ENCODE results near the gene TSPAN4.

Gene TSPAN4

DNA sequence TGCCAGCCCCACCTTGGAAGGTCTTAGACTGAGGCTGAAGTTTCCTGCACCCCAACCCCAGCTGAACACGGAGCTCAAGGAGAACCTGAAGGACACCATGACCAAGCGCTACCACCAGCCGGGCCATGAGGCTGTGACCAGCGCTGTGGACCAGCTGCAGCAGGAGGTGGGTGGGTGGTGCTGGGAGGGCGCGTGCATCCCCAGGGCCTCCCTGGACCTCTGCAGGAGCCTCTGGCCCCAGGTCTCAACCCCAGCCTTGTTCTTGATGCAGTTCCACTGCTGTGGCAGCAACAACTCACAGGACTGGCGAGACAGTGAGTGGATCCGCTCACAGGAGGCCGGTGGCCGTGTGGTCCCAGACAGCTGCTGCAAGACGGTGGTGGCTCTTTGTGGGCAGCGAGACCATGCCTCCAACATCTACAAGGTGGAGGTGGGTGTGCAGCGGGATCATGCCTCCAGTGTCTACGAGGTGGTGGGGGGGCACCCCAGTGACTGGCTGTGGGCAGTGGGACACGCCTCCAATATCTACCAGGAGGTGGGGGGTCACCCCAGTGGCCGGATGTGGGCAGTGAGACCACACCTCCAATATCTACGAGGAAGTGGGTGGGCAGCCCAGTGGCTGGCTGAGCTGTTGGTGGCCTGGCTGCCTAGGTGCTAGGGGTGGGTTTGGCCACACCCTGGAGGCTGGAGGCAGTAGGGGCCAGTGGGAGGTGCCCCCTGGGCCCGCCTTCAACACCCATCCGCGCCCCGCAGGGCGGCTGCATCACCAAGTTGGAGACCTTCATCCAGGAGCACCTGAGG, 5.3 kb upstream of the TSPAN4 start:
- DNase-seq, result no peak

DNA sequence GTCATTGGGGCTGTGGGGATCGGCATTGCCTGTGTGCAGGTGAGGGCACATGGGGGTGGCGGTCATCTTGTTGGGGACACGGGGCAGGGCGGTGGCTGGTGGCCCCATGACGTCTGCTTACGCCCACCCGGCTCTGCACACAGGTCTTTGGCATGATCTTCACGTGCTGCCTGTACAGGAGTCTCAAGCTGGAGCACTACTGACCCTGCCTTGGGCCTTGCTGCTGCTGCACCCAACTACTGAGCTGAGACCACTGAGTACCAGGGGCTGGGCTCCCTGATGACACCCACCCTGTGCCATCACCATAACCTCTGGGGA, 4.7 kb upstream of the TSPAN4 start:
- DNase-seq, result no peak

DNA sequence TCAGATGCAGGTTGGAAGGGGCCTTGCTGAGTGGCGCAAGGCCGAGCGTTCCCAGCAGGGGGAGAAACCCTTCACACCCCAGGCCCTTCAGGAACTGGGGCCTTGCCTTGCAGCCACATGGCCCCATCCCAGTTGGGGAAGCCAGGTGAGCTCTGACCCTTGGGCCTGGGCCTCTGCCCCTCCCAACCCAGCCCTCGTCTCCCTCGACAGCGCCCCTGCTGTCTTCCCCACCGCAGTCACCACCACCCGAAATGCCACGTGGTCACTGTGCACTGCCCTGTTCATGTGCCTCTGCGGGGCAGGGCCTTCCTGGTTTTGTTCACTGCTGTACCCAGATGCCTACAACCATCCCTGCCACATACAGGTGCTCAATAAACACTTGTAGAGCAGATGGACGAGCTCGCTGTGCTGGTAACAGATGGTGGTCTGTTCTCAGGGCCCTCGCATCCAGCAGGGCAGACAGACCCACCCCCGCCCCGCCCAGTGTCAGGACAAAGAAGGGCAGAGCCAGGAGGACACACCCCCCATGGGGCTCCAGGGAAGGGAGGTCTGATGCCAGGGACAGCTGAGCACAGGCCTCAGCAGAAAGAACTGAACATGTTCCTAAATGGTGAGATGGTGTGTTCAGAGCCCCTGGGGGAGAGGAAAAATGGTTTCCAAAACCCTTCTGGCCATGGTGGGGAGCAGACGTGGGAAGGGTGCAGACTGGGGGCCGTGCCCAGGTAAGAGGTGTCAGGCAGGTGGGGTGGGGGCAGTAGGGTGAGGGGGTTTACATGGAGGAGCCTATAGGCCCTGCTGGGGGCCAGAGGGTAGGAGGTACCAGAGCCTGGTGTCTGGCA, 4.0 kb upstream of the TSPAN4 start:
- no peak for DNase-seq

DNA sequence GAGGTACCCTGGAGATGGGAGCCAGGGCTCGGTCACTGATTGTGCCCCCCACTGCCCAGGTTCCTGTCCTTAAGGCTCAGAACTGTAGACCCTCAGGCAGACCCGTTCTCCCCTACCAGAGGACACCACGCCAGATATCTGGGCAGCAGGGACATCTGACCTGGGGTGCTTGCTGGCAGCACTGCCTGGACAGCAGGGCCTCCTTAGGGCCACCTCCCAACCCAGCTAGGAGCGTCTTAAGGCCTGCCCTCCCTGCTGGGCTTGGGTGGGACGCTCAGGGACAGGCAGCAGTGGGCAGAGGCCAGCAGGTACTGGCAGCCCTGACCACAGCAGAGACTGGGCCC, 3.4 kb upstream of the TSPAN4 start:
- DNase-seq, result no peak

DNA sequence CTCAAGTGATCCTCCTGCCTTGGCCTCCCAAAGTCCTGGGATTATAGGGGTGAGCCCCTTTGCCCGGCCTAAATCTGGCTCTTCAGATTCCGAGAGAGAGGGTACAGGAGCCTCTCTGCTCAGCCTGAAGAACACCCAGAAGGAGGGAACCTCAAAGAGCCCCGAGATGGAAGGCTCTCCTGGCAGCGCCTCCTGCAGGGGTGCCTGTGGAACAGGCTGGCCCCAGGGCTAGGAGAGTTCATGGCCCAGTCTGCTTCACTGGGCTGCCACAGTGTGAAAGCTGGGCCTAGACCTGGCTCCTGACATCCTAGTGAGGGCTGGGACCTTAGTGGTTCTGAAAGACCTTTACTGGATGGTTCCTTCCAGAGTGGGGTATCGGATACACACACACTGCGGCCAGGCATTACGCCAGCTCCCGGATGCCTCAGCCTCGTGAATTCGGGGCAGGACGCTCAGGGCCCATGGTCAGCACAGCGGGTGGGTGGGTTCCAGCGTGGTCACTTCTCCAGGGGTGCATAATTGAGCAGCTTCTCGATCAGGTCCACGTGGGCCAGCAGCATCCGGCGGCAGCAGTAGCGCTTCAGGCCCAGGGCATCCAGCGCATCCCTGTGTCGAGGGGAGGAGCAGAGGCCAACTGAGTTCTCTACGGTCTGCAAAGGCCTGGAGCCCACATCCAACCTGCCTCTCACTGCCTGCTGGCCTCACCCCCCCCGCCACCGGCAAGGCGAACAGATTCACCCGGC, 2.6 kb upstream of the TSPAN4 start:
- DNase-seq, result no peak

DNA sequence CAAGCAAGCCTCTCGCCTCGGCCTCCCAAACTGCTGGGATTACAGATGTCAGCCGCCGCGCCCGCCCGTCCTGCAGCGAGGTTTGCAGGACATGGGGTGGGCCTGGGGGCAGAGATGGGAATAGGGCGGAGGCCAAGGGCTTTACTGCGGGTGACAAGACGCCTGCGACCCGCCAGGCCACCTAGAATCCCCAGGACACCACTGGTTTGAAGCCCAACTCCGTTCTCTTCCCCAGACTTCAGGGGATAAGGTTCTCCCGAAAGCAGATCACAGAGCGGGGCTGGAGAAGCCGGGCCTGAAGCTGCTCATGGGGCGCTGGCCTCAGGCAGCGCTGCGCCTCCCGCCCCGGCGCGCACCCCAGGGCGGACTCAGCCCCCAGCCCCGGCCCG, 677 bp upstream of the TSPAN4 start:
- no peak for DNase-seq

DNA sequence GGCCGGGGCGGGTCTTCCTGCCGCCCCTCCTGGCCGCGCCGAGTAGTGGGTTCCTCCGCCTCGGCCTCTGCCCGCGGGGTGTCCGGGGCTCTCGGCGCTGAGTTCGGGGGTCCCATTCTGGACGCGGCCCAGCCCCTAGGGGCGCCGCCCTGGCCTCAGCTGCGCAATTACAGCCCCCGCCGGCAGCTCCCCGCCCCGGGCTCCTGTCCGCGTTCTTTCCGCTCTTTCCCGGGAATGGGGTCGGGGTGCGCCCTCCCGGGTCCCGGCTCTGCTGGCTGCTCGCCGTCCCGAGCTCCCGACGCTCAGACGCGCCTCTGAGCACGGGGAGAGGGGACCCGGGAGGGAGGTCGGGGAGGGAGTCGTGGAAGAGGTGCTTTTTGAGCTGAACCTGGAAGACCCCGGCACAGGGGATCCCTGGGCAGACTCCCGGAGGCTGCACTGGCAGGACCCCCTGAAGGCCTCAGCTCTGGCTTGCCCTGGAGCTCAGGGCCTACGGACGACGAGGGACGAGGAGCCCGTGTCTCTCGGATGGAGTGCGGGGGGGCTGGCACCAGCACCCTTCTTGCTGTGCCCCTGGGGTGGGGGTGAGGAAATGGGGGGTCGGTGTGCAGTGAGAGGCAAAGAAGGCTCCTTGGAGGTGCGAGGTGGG, 558 bp downstream of the TSPAN4 start:
- DNase-seq, result no peak

DNA sequence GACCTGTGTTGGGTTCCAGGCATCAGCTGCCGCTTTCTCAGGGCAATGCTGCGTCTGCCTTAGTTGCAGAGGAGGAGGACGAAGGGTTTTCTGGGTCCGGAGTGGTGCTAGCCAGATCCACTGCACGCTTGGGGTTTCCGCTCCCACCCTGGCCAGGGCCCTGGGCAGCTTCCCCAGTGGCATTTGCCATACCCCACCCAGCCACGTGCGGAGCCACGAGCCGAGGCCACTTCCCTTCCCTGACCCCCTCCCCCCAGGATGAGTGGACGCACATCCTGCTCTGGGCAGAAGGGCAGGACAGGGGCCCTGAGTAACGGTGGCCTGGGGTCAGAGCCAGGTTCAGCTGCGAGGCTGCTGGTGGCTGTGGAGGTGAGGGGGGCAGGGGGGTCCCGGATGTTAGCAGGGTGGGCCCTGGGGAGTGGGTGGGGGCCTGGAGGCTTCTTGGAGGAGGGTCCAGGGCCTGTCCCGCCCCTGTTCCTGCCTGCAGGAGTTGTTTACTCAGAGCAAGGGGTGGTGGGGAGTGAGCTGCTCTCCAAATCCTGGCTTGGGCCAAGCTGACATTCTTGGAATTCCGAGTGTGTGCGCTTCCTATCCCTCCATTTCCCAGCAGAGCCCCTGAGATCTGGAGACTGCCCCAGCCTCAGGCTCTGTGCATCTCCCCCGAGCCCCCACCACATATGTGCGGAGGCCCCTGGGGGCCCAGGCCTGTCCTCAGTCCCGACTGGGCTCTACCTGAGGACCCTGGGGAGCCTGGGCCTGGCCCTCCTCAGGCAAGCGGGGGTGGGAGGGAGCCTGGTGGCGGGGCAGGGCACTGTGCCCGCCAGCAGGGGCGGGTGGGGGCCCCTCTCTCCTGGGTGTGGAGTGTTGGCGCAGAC, 1.4 kb downstream of the TSPAN4 start:
- DNase-seq, result no peak

DNA sequence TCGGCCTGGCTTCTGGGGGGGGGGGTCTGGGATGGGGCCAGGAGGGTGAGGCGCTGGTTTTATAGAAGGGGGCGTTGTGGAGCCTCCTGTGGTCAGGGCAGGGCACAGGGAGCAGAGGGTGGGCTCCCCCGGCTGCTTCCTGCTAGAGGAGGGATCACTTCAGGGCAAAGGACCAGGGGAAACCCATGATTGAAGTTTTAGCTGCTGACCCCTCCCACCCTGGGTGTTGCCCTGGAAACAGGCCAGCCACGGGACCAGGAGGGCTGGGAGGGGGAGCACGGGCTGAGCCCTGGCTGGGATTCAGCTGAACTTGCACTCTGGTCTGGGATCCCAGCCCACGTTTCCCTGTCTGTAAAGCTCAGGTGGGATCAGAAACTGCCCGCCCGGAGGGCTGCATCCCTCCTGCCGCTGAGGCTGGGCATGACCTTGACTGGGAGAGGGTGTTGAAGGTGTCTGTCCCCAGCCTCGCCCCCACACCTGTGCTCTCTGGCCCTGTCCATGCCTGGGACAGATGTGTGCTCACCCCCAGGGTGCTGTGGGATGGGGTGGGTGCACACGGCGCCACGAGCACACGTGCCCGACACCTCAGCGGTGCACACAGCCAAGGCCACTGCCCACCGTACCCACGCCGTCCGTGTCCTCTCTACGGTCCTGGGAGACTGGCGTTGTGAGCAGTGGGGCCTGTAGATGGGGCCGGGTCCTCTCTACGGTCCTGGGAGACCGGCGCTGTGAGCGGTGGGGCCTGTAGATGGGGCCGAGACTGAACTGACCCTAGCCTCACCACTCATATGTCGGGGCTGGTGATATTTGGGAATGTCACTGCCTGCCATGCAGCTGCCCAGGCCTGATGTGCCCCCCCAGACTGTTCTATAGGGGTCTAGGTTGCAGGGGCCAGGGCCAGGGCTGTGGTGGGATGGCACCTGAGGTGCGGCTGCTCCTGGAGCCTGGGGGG, 2.3 kb downstream of the TSPAN4 start:
- no peak for DNase-seq

DNA sequence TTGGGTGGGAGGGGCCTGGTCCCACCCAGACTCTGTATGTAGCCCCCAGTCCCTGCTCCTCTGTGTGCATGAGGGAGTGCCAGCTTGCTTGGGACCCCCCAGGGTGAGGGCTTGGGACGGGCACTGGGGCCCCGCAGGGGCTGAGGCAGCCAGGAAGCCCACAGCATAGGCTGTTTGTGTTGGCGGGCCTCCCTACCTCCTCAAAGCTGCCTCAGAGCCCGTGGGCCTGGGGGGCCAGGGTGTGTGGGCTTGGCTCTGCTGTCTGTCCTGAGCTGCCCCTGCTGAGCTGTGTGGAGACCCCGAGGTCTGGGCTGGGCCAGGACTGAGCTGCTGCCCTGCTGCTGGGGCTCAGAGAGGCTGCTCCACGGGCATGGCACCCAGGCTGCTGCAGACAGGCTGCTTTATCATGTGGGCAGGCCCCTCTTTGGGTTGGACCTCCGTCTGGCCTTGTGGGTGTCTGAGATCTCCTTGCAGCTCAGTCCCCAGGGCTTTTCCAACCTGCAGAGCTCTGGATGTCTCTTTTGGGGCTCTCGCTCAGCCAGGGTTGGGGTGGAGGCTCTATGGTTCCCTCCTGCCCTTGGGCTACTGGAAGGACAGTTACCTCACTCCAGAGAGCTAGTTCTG, 3.3 kb downstream of the TSPAN4 start:
- DNase-seq, result no peak

DNA sequence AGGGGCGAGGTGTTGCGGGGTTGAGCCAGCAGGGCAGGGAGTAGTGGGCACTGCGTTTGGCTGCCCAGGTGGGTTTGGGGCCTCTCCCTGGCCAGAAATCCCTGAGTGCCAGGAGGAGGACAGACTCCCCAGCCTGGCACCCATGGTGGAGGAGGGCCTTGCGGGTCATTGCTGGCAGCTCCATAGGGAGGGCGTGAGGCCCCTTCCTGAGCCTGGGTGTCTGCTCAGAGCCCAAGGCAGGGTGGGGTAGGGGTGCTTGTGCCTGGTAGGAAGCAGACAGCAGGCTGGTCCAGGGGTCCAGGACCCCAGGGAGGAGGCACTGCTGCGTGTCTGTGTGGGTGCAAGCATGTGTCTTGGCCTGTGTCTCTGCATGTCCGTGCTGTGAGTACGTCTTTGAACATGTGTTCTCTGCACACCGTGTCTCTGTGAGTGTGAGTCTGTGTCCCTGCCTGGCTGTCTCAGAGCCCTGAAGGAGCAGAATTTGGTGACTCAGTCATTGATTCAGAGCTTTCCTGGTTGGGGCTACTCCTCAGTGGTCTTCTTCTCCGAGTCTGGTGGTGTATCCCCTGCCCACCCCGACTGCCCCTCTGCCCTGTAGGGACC, 3.9 kb downstream of the TSPAN4 start:
- DNase-seq, result no peak

DNA sequence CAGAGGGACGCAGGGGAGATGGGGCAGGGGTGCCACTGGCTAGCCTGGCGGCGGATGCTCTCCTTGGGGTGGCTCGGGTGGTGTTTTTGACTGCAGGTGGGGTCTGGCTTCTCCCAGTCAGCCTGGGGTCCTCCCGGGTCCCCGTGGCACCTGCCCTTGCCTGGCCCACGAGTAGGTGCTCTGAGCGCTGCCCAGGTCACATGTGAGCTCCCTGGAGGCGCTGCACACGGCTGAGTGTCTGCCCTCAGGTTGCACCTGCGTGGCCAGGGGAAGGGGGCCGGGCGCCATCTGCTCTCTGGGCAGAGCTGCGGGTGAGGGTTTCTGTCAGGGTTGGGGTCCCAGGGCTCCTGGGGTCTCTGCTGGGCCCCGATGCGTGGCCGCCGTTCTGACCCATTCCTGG, 5.2 kb downstream of the TSPAN4 start:
- no peak for DNase-seq

DNA sequence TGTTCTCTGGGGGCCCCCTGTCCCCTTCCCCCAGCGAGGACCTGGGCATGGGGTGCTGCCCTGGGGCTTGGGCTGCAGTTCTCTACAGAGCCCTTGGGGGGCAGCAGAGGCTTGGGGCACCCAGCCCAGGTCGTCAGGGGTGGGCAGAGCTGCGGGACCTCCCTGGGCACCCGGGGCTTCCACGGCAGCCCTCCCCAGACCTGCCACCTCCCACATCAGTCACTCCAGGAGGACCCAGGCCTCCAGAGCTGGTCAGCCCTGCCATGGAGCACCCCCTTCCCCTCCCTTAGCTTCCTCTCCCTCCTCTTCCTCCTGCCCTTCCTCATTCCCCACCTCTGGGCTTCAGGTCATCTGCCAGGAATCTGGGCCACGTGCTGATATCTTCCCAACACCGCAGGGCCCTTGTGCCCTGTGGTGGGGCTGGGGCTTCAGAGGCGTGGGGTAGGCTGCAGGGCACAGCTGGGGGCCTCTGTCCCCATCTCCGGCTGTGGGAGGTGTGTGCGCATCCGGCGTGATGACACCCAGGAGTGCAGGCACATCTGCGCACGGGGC, 5.8 kb downstream of the TSPAN4 start:
- DNase-seq, result no peak

DNA sequence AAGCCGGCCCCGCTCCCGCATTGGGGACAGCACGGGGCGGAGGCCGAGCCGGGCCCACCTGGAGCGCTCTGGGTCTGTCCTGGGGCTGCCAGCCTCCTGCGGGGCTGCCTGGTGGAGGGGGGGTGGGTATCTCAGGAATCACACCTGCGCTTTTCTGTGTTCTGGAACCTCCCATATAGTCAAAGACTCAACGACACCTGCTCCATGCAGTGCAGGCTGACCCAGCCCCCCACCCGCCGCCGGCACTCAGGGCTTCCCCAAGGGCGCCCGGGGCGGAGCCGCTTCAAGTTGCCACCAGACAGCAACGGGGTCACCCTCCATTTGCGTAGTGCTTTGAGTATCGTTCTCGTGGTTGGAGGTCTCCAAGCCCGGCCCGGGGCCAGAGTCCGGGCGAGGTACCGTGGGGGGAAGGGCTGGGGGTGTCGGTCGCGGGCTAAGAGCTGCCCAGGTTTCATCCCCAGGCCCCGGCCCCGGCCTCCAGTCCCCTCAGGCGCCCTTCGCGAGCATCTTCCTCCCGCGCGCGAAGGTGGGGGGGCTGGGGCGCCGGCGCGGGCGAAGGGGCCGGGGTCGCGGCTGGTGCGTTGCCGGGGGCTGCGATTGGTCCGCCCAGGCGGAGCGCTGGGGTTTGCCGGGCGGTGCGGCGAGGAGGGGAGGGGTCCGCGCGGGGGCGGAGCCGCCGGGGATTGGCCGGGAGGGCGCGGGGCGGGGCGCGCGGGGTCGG, 6.6 kb downstream of the TSPAN4 start:
- peak; percentile 28 for DNase-seq

DNA sequence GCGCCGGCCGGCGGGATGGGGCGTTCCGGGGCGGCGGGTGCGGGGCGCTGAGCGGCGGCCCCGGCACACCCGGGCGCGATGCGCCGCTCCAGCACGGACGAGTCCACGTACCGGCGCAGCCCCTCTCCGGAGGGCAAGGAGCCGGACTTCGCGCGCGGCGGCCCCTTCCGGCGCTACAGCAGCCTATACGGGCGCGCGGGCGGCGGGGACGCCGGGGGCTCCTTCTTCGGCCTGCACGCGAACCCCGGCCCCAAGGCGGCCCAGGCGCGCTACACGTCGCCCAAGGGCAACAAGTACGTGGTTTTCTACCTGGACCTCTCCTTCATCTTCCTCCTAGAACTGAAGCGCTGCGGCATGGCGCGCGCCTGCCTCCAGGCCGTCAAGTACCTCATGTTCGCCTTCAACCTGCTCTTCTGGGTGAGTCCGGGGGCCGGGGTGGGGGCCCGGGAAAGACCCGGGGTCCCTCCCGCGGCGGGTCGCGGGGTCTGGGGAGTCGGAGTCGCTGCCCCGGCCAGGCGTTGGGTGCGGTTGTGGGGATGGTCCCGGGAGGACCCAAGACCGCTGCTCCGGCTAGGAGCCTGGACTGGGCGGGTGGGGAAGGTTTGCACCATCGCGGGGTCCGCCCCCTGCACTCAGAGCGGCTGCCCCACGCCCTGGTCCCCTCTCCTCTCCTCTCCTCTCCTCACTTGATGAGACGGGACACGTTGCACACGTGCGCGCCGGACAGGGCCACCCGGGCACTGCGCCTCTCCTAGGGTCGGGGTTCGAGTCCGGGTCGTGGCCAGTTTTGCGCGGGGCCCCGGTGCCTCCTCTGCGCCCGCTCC, 7.5 kb downstream of the TSPAN4 start:
- no peak for DNase-seq

DNA sequence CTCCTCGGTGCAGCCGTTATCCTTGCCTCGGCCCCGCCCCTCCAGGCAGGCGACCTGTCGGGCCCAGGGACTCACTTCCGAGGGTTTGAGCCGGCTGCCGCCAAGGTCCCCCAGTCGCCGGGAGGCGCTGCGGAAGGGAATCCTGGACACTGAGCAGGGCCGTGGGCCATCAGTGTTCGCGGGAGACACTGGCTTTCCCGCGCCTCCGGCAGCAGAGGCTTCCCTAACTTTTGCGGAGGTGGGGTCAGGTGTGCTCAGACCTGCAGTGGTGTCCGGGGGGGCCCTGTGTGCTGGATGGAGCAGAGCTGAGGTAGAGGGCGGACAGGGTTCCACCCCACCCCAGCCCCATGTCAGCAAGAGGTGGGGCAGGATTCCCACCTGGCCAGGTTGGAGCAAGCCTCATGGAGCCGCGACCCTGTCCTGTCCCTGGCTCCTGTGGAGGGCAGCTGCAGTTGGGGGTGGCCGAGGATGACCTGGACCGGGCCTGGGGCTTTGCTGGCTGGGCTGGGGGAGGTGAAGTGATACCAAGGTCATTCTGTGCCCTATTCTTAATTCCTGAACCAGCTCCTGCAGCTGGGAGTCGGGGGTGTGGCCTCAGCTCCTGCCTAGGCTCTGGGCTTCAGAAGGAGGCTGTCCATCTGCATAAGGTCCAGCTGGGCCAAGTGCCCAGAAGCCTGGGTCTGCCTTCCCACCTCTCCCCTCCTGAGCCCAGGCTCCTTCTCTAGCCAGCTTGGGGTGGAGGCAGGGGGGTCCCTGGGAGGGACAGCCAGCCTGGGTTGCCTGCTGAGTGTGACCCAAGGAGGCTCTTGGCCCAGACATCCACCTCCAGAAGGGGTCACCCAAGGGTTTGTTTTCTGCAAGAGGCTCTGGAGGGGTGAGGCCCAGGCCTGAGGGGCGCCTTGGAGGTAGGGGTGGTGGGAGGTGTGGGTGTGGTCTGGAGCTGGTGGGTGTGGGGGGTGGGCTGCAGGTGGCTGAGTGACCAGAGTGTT, 8.4 kb downstream of the TSPAN4 start:
- peak; percentile 10 for DNase-seq

DNA sequence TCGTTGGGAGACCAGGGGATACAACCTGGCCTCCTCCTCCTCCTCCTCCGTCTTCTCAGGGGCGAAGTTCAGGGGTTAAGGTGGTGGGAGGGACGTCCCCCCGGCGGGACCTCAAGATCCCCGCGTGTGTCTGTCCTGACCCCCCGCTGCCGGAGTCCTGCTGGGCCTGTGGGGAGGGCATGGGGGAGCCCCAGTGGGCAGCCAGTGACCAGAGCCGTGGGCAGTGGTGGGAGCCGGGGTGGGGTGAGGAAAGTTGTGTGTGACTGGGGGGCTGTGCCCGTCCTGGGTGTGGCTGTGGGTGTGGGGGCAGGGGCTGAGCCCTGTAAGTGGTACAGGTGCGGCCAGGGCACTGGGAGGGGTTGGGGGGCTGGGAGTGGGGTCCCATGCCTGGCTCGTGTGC, 10.1 kb downstream of the TSPAN4 start:
- no peak for DNase-seq
